Vagina (tissue), 2 donors: Measurements from ENCODE around the gene LRRC74A. TPM values are rescaled to one million over a fixed set of nuclear protein-coding genes. Genes with fewer than 3 reads are reported as not detected.

ENCODE experiments used
- DNase-seq, 2 donors: peaks; one replicate each; pipeline ENCODE4 v3.0.0-alpha.2; 2017; ENCODE audit errors: extremely low spot score in 2 of 2
- H3K27ac ChIP-seq: fragments of 200-600 bp; sonication (generic); one replicate; pipeline ENCODE4 v1.5.1; 2019
- H3K27me3 ChIP-seq: fragments of 200-600 bp; sonication (generic); one replicate; pipeline ENCODE4 v1.5.1; 2019
- H3K36me3 ChIP-seq, 2 donors: fragments of 200-600 bp; sonication (generic); one replicate each; pipeline ENCODE4 v1.5.1; 2017 to 2019
- H3K4me1 ChIP-seq: fragments of 200-600 bp; sonication (generic); one replicate; pipeline ENCODE4 v1.5.1; 2019
- H3K4me3 ChIP-seq, 2 donors: fragments of 200-600 bp; sonication (generic); 1 replicate in 1 of 2; 2 replicates in 1 of 2; pipeline ENCODE4 v1.5.1; 2016 to 2019
- H3K9me3 ChIP-seq: fragments of 200-600 bp; sonication (generic); one replicate; pipeline ENCODE4 v1.5.1; 2019
- CTCF ChIP-seq, 3 experiments: fragments of 450-650 bp in 2 of 3; fragments of 200-600 bp in 1 of 3; sonication (generic) in 1 of 3; IDR thresholded peaks; one replicate each; pipeline ENCODE4 v1.5.1; 2017 to 2019; ENCODE audit warnings: antibody characterized with exemption in 3 of 3, mild to moderate bottlenecking in 2 of 3, moderate library complexity in 2 of 3
- POLR2A ChIP-seq, 2 donors: fragments of 450-650 bp; IDR thresholded peaks; one replicate each; pipeline ENCODE4 v1.6.1; 2017; ENCODE audit warnings: antibody characterized with exemption in 2 of 2, mild to moderate bottlenecking in 2 of 2, moderate library complexity in 2 of 2
- POLR2AphosphoS5 ChIP-seq, 2 donors: sonication (generic); formaldehyde crosslinking; IDR thresholded peaks; one replicate each; pipeline ENCODE4 v1.9.0; 2017; ENCODE audit warnings: antibody characterized with exemption in 2 of 2, mild to moderate bottlenecking in 2 of 2, low read depth in 1 of 2; ENCODE audit not compliant: insufficient read depth in 1 of 2
- intact Hi-C: fragments of 100-400 bp; cut with DNase I; formaldehyde crosslinking; loops from one replicate; pipeline ENCODE4 v1.15.1; 2023
- total RNA-seq: library from RNA; depleted of rRNA; stranded (reverse); fragments of >200 nt; gene quantifications from one replicate; pipeline ENCODE4 v1.2.3, GENCODE V29; 2016

The LRRC74A gene
- total RNA-seq, 1 donor from 2014 or later: not detected

- Histone ChIP-seq H3K4me3 (no peak overlapping the region), H3K27me3 (no peaks in the 10 kb centered on the region), H3K27ac (no peak overlapping the region), H3K36me3 (no peaks in the 10 kb centered on the region), H3K9me3 (no peaks in the 10 kb centered on the region), H3K4me1 (peaks cover 25% of the 10 kb centered on the region)
- no peak for TF ChIP-seq POLR2A (IDR thresholded peaks at IDR 0.05)
- TF ChIP-seq CTCF (IDR thresholded peaks at IDR 0.05): no peak
- no peak for TF ChIP-seq POLR2AphosphoS5 (IDR thresholded peaks at IDR 0.05; ENCODE audit: insufficient read depth in 1 of 2, low read depth in 1 of 2)
- intact Hi-C loops: no loop called here
- DNase-seq: no peak
These were observed 54.2 kb downstream of the LRRC74A start for GRCh38 chr14:76880449-76880848.

DNA sequence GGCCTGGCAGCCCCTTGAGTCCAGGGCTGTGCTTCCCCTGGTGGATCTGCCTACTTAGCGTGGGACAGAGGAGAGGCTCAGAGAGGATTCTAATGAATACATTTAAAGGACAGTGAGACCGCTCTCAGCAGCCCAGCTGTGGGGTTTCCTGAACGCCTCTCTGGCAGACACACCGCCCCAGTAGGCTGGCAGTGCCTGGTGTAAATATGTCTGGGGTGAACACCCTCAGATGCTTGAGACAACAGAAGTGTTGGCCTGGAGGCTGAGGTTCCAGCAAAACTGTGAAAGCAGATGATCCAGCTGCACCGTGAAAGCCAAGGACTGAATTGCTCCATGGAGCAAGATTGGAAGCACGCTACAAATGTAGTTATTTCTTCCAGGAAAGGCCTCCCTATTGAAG is 55.1 kb downstream of the LRRC74A start:
- TF ChIP-seq POLR2A (IDR thresholded peaks at IDR 0.05): no peak
- no peak for TF ChIP-seq POLR2AphosphoS5 (IDR thresholded peaks at IDR 0.05; ENCODE audit: insufficient read depth in 1 of 2, low read depth in 1 of 2)
- no peak for TF ChIP-seq CTCF (IDR thresholded peaks at IDR 0.05)

DNA sequence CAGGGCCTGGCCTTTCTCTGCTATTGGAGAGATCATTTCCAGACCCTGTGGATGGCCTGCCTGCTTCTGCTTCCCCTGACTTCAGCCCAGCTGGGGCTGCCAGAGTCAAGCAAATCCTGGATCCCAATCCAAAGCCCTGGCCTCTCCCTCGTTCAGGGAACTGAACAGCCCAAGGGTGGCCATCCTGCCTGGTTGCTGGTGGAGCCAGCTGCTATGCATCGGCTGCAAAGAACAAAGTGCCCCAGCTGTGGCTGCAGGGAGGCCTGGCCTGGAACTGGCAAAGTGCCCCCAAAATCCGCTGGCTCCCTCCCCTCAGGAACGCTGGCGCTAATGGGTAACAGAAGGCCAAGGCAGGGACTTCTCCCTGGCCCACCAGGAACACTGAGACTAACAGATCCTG is 56.4 kb downstream of the LRRC74A start:
- Histone ChIP-seq H3K36me3 (no peaks in the 10 kb centered on the region), H3K27ac (peak overlapping the region; percentile 56), H3K4me3 (no peak overlapping the region), H3K27me3 (no peaks in the 10 kb centered on the region), H3K9me3 (no peaks in the 10 kb centered on the region), H3K4me1 (peaks cover 27% of the 10 kb centered on the region)
- no peak for DNase-seq
- intact Hi-C loops: no loop called here
- TF ChIP-seq CTCF (IDR thresholded peaks at IDR 0.05) (no peak), POLR2AphosphoS5 (IDR thresholded peaks at IDR 0.05; ENCODE audit: insufficient read depth in 1 of 2, low read depth in 1 of 2) (peak in 1 of 2 donors; percentile 53)

More for the DNA sequence above, 55.1 kb downstream of the LRRC74A start:
- no peak overlapping the region for H3K4me3 ChIP-seq
- no peaks in the 10 kb centered on the region for H3K9me3 ChIP-seq
- DNase-seq: no peak
- H3K36me3 ChIP-seq: no peaks in the 10 kb centered on the region
- H3K27me3 ChIP-seq: no peaks in the 10 kb centered on the region
- intact Hi-C loops: no loop called here
- H3K4me1 ChIP-seq: peaks cover 27% of the 10 kb centered on the region
- H3K27ac ChIP-seq: peak overlapping the region; percentile 23

DNA sequence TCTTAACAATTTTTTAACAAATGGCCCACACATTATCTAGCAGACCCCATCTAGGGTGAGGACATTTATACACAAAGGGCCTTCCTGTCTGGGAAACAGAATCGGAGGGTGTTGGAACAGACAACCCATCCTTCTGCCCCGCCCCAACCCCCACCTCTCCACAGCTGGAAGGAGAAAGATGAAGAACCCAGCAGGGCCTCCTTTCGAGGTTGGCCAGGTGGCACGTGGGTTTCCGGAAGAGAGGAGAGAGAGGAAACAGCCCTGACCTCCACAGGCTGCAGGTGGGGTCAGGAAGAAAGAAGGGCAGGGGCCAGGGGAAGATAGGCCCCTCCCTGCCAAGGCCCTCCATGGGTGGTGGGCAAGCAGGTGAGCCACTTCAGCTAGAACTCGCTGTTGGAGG is 57.2 kb downstream of the LRRC74A start:
- Histone ChIP-seq H3K4me3 (no peak overlapping the region), H3K27ac (peak overlapping the region; percentile 56), H3K27me3 (no peaks in the 10 kb centered on the region), H3K36me3 (no peaks in the 10 kb centered on the region), H3K9me3 (no peaks in the 10 kb centered on the region), H3K4me1 (peaks cover 27% of the 10 kb centered on the region)
- TF ChIP-seq CTCF (IDR thresholded peaks at IDR 0.05): no peak
- no peak for TF ChIP-seq POLR2AphosphoS5 (IDR thresholded peaks at IDR 0.05; ENCODE audit: insufficient read depth in 1 of 2, low read depth in 1 of 2)
- TF ChIP-seq POLR2A (IDR thresholded peaks at IDR 0.05): no peak
- no peak for DNase-seq
- intact Hi-C loops: no loop called here

DNA sequence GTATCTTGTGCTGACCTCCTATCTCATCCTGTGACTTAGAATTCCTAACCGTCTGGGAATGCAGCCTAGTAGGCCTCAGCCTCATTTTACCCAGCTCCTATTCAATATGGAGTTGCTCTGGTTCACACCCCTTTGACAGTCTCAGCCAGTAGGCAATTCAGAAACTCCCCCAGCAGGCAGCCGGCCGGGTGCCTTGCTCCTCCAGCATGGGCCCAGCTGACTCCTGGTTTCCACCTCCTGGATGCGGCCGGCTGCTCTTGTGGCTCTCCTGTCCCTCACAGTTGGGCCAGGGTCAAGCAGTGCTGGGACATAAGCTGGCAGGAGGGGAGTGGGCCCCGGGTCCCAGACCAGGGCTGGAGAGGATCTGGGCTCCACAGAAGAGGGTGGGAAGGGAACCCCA is 58.2 kb downstream of the LRRC74A start:
- DNase-seq: no peak
- no peaks in the 10 kb centered on the region for H3K27me3 ChIP-seq
- no peak for TF ChIP-seq POLR2A (IDR thresholded peaks at IDR 0.05)
- no peak for TF ChIP-seq CTCF (IDR thresholded peaks at IDR 0.05)
- TF ChIP-seq POLR2AphosphoS5 (IDR thresholded peaks at IDR 0.05; ENCODE audit: insufficient read depth in 1 of 2, low read depth in 1 of 2): no peak
- H3K9me3 ChIP-seq: no peaks in the 10 kb centered on the region
- peaks cover 27% of the 10 kb centered on the region for H3K4me1 ChIP-seq
- intact Hi-C loops: no loop called here
- H3K4me3 ChIP-seq: no peak overlapping the region
- no peaks in the 10 kb centered on the region for H3K36me3 ChIP-seq
- H3K27ac ChIP-seq: peak overlapping the region; percentile 49
